Dermis blood vessel endothelial cell (primary cell): ENCODE data around the gene TSSC4. TPM values are rescaled to one million over a fixed set of nuclear protein-coding genes. Genes with fewer than 3 reads are reported as not detected.

ENCODE experiments used
- DNase-seq: peaks from one replicate; pipeline ENCODE4 v3.0.0; 2010
- total RNA-seq: library from RNA; depleted of rRNA; stranded (reverse); fragments of >200 nt; gene quantifications from 2 replicates; pipeline ENCODE4 v1.2.3, GENCODE V29; 2014

Gene TSSC4
- total RNA-seq, 1 donor from 2014 or later: 87.6 TPM

- DNase-seq: peak; percentile 46
Measured at GRCh38 chr11:2387266-2387987, 13.1 kb upstream of the TSSC4 start.

GRCh38 chr11:2388431-2389376, 11.8 kb upstream of the TSSC4 start:
- no peak for DNase-seq

GRCh38 chr11:2389377-2390026, 11.0 kb upstream of the TSSC4 start:
- no peak for DNase-seq

- DNase-seq: no peak
Measured at GRCh38 chr11:2390091-2390724, 10.3 kb upstream of the TSSC4 start.

- DNase-seq: no peak
Measured at GRCh38 chr11:2390725-2391151, 9.8 kb upstream of the TSSC4 start.

- no peak for DNase-seq
Measured at GRCh38 chr11:2391181-2391975, 9.2 kb upstream of the TSSC4 start.

- DNase-seq: no peak
Measured at GRCh38 chr11:2392241-2392959, 8.2 kb upstream of the TSSC4 start.

- DNase-seq: no peak
Measured at GRCh38 chr11:2393111-2393868, 7.3 kb upstream of the TSSC4 start.

- no peak for DNase-seq
Measured at GRCh38 chr11:2393941-2394817, 6.4 kb upstream of the TSSC4 start.

- DNase-seq: no peak
Measured at GRCh38 chr11:2394818-2395105, 5.8 kb upstream of the TSSC4 start.

- no peak for DNase-seq
Measured at GRCh38 chr11:2395211-2395730, 5.3 kb upstream of the TSSC4 start.

GRCh38 chr11:2395856-2396255, 4.7 kb upstream of the TSSC4 start:
- DNase-seq: no peak

GRCh38 chr11:2396471-2396870, 4.1 kb upstream of the TSSC4 start:
- no peak for DNase-seq

- no peak for DNase-seq
Measured at GRCh38 chr11:2397005-2397404, 3.5 kb upstream of the TSSC4 start.

- DNase-seq: no peak
Measured at GRCh38 chr11:2398664-2399355, 1.7 kb upstream of the TSSC4 start.

GRCh38 chr11:2399488-2400068, 972 bp upstream of the TSSC4 start:
- DNase-seq: peak; percentile 49

- DNase-seq: peak; percentile 34
Measured at GRCh38 chr11:2400762-2401435, 349 bp downstream of the TSSC4 start.
